ENCODE results near the gene ANKFN1. TPM values are rescaled to one million over a fixed set of nuclear protein-coding genes. Genes with fewer than 3 reads are reported as not detected.

ANKFN1 gene
- total and polyA plus RNA-seq, 10 of the 15 experiments (the other 5 are each of a cell fraction or from before 2014, with no cell fraction given), result 0.19 TPM; not detected in 9

DNA sequence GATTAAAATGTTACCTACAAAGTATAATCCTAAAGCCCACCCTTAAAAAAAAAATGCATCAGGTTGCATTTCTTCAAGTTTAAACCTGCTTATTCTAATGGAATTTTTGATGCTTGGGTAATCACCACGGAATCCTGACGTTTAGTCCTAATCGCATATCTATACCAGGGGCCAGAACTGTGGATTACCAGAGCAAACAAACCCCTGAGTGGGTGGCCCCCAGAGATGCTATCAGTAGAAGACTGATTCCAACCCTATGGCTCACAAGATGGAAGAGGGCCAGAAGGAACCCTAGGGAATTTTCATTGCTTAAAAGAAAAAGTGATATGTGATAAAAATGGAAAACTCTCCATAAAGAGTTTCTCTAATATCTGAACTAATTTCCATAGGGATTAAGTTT is 288.0 kb downstream of the ANKFN1 start (continued):
- TF ChIP-seq, protein P1, sequence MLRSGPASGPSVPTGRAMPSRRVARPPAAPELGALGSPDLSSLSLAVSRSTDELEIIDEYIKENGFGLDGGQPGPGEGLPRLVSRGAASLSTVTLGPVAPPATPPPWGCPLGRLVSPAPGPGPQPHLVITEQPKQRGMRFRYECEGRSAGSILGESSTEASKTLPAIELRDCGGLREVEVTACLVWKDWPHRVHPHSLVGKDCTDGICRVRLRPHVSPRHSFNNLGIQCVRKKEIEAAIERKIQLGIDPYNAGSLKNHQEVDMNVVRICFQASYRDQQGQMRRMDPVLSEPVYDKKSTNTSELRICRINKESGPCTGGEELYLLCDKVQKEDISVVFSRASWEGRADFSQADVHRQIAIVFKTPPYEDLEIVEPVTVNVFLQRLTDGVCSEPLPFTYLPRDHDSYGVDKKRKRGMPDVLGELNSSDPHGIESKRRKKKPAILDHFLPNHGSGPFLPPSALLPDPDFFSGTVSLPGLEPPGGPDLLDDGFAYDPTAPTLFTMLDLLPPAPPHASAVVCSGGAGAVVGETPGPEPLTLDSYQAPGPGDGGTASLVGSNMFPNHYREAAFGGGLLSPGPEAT (IDR thresholded peaks at IDR 0.05; ENCODE audit: low read depth), result no peak
- TF ChIP-seq, protein P2, sequence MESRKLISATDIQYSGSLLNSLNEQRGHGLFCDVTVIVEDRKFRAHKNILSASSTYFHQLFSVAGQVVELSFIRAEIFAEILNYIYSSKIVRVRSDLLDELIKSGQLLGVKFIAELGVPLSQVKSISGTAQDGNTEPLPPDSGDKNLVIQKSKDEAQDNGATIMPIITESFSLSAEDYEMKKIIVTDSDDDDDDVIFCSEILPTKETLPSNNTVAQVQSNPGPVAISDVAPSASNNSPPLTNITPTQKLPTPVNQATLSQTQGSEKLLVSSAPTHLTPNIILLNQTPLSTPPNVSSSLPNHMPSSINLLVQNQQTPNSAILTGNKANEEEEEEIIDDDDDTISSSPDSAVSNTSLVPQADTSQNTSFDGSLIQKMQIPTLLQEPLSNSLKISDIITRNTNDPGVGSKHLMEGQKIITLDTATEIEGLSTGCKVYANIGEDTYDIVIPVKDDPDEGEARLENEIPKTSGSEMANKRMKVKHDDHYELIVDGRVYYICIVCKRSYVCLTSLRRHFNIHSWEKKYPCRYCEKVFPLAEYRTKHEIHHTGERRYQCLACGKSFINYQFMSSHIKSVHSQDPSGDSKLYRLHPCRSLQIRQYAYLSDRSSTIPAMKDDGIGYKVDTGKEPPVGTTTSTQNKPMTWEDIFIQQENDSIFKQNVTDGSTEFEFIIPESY (IDR thresholded peaks at IDR 0.05), result no peak
- TF ChIP-seq SMARCA5 (IDR thresholded peaks at IDR 0.05) (no peak), PAX5 (IDR thresholded peaks at IDR 0.05; ENCODE audit: borderline replicate concordance, low read depth, low read length) (no peak)

DNA sequence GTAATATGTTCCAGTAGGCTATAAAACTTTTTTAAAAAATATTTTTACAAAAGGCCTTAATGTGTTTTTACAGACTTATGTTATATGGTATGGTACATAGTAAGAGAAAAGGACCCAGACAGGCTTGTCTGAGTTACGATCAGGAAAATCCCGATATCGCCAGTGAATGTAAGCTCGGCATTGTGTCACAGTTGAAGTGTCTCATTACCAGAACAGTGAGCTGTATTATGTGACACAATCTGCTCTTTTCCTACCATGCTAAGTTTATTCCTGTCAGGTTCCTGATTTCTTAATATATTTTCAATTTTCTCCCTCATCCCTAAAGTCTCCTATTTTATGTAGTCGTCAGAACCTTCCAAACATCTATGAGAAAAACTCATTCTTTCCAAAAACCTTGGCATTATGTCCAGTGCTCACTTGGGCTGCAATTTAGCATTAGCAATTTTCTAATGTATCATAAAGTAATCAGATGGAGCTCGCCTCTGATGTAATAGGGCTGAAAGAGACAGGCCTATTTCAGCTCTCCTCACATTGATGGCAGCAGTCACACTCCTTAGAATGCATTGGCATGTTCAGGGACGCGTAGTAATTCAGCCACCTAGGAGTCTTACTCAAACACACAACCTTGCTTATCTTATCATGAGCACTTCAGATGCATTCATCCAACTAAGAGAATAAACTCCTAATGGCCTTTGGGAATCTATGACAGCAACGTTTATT is 292.6 kb downstream of the ANKFN1 start:
- ChIA-PET RAD21 (ENCODE audit: unreplicated experiment) (no interaction called here), POLR2A (no interaction called here), CTCF (no interaction called here), SMC1A (ENCODE audit: uncharacterized antibody, unreplicated experiment) (no interaction called here)
- ATAC-seq (no peak), FAIRE-seq (no peak), DNase-seq (ENCODE audit: low read depth, low spot score) (no peak)
- H3K4me3 ChIP-seq, result no peak overlapping the region
- intact Hi-C loops (cut with micrococcal nuclease; ENCODE audit: unreplicated experiment), result no loop called here
- WGBS (ENCODE audit: insufficient coverage, insufficient replicate concordance, low lambda C conversion rate, missing lambda C conversion rate), result 35% methylated on average over 9 of the region's 9 CpGs
- no peaks in the 10 kb centered on the region for H4K20me1 ChIP-seq (ENCODE audit: control insufficient read depth, insufficient read depth)
- no peak overlapping the region for H3K9ac ChIP-seq (ENCODE audit: control insufficient read depth, insufficient read depth, low read length)
- no peak overlapping the region for H3K27ac ChIP-seq (ENCODE audit: control insufficient read depth, insufficient read depth)
- peaks cover 1 to 2% of the 10 kb centered on the region in 2 experiments; a peak in 1 of 4 replicates for H3K27me3 ChIP-seq (replicated peaks in 1 of 2; ENCODE audit: control insufficient read depth in 2 of 2, insufficient read depth in 2 of 2, low read length in 1 of 2)
- no peak overlapping the region for H2AFZ ChIP-seq (ENCODE audit: control insufficient read depth, low read depth, low read length)
- H3K9me3 ChIP-seq (replicated peaks; ENCODE audit: control insufficient read depth, insufficient read depth, low read length), result no peaks in the 10 kb centered on the region
- no peaks in the 10 kb centered on the region for H3K79me2 ChIP-seq (ENCODE audit: control insufficient read depth, insufficient read depth, low read length)
- no peak overlapping the region for H3K4me2 ChIP-seq (ENCODE audit: control insufficient read depth, insufficient read depth)
- no TSS peak for BruUV-seq (replicated peaks)
- H3K4me1 ChIP-seq (ENCODE audit: control insufficient read depth, insufficient read depth, low read length), result no peaks in the 10 kb centered on the region
- in situ Hi-C loops (cut with MboI), result no loop called here
- H3K36me3 ChIP-seq (ENCODE audit: control insufficient read depth in 2 of 2, insufficient read depth in 2 of 2, low read length in 1 of 2), result no peaks in the 10 kb centered on the region
- TF ChIP-seq, protein P3, sequence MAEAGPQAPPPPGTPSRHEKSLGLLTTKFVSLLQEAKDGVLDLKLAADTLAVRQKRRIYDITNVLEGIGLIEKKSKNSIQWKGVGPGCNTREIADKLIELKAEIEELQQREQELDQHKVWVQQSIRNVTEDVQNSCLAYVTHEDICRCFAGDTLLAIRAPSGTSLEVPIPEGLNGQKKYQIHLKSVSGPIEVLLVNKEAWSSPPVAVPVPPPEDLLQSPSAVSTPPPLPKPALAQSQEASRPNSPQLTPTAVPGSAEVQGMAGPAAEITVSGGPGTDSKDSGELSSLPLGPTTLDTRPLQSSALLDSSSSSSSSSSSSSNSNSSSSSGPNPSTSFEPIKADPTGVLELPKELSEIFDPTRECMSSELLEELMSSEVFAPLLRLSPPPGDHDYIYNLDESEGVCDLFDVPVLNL (IDR thresholded peaks at IDR 0.05; ENCODE audit: low read depth, low read length), result no peak
- no peak for TF ChIP-seq RFX5 (IDR thresholded peaks at IDR 0.05; ENCODE audit: low read depth, low read length)
- TF ChIP-seq, protein P4, sequence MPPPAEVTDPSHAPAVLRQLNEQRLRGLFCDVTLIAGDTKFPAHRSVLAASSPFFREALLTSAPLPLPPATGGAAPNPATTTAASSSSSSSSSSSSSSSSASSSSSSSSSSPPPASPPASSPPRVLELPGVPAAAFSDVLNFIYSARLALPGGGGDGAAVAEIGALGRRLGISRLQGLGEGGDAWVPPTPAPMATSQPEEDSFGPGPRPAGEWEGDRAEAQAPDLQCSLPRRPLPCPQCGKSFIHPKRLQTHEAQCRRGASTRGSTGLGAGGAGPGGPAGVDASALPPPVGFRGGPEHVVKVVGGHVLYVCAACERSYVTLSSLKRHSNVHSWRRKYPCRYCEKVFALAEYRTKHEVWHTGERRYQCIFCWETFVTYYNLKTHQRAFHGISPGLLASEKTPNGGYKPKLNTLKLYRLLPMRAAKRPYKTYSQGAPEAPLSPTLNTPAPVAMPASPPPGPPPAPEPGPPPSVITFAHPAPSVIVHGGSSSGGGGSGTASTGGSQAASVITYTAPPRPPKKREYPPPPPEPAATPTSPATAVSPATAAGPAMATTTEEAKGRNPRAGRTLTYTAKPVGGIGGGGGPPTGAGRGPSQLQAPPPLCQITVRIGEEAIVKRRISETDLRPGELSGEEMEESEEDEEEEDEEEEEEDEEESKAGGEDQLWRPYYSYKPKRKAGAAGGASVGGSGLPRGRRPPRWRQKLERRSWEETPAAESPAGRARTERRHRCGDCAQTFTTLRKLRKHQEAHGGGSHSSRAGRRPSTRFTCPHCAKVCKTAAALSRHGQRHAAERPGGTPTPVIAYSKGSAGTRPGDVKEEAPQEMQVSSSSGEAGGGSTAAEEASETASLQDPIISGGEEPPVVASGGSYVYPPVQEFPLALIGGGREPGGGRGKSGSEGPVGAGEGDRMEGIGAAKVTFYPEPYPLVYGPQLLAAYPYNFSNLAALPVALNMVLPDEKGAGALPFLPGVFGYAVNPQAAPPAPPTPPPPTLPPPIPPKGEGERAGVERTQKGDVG (CRISPR knock-in tag; IDR thresholded peaks at IDR 0.05), result no peak
- TF ChIP-seq, protein P5, sequence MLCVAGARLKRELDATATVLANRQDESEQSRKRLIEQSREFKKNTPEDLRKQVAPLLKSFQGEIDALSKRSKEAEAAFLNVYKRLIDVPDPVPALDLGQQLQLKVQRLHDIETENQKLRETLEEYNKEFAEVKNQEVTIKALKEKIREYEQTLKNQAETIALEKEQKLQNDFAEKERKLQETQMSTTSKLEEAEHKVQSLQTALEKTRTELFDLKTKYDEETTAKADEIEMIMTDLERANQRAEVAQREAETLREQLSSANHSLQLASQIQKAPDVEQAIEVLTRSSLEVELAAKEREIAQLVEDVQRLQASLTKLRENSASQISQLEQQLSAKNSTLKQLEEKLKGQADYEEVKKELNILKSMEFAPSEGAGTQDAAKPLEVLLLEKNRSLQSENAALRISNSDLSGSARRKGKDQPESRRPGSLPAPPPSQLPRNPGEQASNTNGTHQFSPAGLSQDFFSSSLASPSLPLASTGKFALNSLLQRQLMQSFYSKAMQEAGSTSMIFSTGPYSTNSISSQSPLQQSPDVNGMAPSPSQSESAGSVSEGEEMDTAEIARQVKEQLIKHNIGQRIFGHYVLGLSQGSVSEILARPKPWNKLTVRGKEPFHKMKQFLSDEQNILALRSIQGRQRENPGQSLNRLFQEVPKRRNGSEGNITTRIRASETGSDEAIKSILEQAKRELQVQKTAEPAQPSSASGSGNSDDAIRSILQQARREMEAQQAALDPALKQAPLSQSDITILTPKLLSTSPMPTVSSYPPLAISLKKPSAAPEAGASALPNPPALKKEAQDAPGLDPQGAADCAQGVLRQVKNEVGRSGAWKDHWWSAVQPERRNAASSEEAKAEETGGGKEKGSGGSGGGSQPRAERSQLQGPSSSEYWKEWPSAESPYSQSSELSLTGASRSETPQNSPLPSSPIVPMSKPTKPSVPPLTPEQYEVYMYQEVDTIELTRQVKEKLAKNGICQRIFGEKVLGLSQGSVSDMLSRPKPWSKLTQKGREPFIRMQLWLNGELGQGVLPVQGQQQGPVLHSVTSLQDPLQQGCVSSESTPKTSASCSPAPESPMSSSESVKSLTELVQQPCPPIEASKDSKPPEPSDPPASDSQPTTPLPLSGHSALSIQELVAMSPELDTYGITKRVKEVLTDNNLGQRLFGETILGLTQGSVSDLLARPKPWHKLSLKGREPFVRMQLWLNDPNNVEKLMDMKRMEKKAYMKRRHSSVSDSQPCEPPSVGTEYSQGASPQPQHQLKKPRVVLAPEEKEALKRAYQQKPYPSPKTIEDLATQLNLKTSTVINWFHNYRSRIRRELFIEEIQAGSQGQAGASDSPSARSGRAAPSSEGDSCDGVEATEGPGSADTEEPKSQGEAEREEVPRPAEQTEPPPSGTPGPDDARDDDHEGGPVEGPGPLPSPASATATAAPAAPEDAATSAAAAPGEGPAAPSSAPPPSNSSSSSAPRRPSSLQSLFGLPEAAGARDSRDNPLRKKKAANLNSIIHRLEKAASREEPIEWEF (IDR thresholded peaks at IDR 0.05; ENCODE audit: insufficient replicate concordance, low read depth, low read length), result no peak
